ENCODE data around the gene TSPAN2.

Gene TSPAN2

DNA sequence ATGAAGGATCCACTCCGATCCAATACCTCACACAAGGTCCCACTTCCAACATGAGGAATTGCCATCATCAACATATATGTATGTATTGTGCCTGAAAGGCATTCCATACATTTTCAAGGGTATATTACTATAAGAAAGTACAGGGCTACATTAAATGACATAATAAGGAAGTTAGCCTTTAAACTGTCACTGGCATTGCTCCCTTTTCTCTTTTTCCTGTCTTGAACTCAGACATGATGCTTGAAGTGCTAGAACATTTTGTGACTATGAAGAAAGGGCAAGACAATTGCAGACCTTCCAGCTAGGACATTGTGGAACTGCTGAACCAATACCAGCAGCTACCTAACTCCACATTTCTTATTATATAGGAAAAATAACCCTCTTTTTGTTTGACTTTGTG, 2.9 kb upstream of the TSPAN2 start:
- FAIRE-seq (no peak), DNase-seq (ENCODE audit: insufficient read length, low spot score) (no peak)
- TF ChIP-seq POLR2A (IDR thresholded peaks at IDR 0.05; ENCODE audit: low read depth, low read length) = no peak

DNA sequence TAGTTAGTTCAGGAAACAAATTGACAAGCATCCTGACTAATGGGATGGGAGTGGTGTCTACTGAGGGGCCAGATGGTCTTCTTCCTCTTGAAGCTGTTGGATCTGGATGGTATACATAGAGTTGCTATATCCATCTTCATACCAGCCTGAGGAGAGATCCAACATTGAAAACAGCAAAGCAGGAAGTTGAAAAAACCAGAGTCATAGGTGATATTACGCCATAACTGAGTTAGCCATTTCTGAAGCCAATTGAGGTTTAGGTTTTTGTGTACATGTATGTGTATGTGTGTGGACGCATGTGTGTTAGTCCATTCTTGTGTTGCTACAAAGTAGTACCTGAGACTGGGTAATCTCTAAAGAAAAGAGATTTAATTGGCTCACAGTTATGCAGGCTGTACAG, 2.3 kb upstream of the TSPAN2 start:
- FAIRE-seq (no peak), DNase-seq (ENCODE audit: insufficient read length, low spot score) (no peak)
- no peak for TF ChIP-seq POLR2A (IDR thresholded peaks at IDR 0.05; ENCODE audit: low read depth, low read length)

DNA sequence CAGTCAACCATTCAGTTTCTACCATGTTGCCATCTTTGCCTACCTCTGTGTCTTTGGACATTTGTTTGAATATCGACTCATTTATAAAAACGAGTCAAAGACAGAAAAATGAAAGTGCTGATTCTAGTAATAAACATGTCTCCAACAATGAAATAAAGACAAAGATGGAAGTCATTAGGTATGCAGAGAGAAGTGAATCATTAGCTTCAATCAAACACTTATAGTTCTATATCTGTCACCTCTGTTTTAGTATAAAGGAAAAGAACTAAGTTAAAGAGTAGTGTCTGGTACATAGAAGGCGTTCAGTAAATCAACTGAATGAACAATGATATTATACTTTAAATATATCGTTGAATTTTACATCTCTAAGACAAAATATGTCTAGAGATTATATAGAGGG, 1.7 kb upstream of the TSPAN2 start:
- no peak for FAIRE-seq
- no peak for TF ChIP-seq POLR2A (IDR thresholded peaks at IDR 0.05; ENCODE audit: low read depth, low read length)
- no peak for DNase-seq (ENCODE audit: insufficient read length, low spot score)

DNA sequence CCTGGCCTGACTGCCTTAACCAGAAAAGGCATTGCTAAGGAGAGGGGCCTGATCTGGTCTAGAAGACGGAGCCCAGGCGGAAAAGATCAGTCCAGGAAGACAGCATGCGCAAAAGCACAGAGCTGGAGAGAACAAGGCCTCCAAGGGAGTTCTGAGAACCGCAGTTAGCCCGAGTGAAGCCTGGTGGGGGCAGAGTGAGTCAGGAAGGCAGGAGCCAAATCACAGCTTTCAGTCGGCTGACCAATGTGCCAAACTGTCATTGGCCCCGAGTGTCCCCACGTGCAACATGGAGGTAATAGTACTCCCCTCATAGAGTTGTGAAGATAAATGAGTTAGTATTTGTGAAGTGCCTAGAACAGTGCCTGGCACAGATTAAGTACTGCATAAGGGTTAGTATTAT, 1.2 kb upstream of the TSPAN2 start:
- no peak for TF ChIP-seq POLR2A (IDR thresholded peaks at IDR 0.05; ENCODE audit: low read depth, low read length)
- DNase-seq (ENCODE audit: insufficient read length, low spot score) (no peak), FAIRE-seq (no peak)

DNA sequence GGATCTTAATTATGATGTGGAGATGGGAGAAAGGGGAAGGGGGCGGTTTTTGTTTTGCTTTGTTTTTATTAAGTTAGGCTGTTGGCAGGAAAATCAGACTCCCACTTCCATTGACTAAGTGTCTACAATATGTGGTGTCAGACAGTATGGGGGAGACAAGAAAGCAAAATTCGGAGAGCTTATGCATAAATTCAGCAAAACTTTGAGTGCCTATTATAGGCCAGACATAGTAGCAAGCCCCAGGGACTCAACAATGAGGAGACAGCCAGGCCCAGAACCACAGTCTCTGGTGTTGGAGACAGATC, 835 bp upstream of the TSPAN2 start:
- TF ChIP-seq POLR2A (IDR thresholded peaks at IDR 0.05; ENCODE audit: low read depth, low read length) = no peak
- FAIRE-seq = no peak
- no peak for DNase-seq (ENCODE audit: insufficient read length, low spot score)

DNA sequence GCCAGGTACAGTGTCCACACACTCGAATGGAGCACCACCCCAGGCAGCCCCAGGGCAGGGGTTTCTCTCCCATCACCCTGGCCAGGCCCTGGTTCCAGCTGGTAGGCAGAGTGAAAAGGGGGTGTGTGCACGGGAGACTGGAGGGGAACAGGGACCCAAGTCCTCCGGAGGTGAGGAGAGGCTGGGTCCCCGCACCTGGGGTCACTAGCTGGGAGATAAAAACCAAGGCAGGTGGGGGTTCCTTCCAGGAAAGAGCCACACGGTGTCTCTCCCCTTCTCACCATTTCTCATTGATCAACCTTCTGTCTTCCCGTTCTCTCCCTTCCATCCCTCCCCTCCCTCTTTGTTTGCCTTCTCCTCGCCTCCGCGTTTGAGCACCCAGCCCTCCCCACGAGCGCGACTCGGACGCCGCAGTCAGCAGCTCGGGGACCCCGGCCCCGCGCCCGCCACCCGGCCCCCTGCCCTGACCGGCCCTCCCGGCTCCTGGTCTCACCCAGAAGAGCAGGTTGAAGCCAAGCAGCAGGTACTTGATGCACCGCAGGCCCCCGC, 358 bp downstream of the TSPAN2 start:
- DNase-seq (ENCODE audit: insufficient read length, low spot score) (no peak), FAIRE-seq (no peak)
- no peak for TF ChIP-seq POLR2A (IDR thresholded peaks at IDR 0.05; ENCODE audit: low read depth, low read length)

DNA sequence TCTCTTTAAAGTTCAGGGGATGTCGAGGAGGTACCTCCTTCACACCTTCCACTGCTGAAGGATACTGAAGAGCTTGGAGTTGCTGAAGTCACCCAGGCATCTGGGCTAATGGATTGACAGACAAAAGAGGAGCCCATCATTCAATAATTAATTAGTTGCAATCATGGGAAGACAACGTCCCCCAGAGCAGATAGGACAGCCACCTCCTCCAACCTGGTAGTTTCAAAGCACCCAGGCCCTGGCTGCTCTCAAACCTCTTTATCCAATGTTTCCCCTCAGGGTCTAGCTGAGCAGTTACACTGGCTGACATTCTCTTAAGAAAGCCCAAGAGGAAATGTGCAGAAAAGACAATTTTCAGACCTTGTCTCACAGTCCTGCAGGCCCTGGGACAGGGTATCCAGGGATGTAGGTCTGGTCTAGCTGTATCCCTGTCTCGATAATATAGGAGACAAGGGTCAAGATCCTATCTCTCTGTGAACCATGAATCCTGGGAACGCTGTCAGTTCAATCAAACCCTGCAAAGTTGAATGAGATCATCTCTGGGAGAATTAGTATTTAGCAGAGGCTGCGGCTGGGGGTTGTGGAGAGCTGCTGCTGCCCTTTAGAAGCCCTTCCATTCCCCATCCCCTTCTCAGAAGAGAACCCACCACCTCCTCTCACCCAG, 1.1 kb downstream of the TSPAN2 start:
- no peak for TF ChIP-seq POLR2A (IDR thresholded peaks at IDR 0.05; ENCODE audit: low read depth, low read length)
- FAIRE-seq = no peak
- DNase-seq (ENCODE audit: insufficient read length, low spot score) = no peak

DNA sequence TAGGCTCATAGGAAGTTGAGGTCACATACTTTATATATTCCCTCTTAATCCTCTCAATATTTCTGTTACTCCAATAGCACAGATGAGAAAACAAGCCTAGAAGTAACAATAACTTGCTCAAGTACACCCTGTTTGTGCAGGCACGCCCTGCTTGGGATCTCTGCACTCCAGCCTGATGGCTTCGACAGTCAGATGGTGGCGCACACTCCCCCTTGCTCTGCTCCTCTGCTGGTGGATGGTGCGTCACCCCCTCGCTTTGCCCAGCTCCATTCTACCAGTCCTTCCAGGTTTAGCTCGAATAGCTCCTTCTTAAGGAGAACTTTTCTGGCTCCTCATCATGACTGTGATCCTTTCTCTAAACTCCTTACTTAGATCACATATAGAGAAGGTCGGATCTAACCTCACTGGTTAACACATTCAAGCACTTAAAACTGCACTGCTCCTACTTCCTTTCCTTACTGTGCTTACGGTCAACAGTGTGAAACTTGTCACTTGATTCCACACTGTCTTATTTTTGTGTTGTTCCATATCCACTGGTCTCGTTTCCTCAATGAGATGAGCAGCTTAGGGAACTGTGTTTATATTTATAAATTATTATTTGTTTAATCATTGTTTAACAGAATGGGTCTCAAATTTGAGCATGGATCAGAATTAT, 3.0 kb downstream of the TSPAN2 start:
- DNase-seq (ENCODE audit: insufficient read length, low spot score) = no peak
- TF ChIP-seq POLR2A (IDR thresholded peaks at IDR 0.05; ENCODE audit: low read depth, low read length) = no peak
- no peak for FAIRE-seq

DNA sequence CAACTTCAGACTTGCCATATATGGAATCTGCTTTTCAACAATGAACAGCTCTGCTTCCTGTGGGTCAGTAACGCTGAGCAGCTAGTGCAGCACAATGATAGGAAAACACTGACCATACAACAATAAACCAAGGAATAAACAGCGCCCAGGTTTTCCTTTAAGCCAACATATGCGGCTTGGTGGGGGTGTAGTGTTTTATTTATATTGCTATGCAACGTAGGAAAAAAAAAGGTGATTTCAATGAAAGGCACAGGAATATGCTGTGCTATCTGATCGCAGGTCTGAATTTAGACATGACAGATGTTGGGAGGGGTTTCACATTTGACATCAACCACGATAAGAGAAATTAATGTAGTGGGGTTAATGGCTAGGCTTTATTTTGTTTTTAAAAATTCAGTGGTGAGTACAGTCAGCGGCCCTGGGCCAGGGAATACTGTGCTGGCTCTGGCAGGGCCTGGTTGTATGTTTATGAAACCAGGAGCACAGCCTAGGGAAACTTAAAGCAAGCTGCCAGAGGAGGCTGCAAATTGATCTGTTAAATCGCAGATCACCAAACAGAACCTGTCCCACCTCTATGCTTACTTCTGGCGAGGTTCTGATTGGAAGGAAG, 4.3 kb downstream of the TSPAN2 start:
- no peak for FAIRE-seq
- no peak for DNase-seq (ENCODE audit: insufficient read length, low spot score)
- no peak for TF ChIP-seq POLR2A (IDR thresholded peaks at IDR 0.05; ENCODE audit: low read depth, low read length)

DNA sequence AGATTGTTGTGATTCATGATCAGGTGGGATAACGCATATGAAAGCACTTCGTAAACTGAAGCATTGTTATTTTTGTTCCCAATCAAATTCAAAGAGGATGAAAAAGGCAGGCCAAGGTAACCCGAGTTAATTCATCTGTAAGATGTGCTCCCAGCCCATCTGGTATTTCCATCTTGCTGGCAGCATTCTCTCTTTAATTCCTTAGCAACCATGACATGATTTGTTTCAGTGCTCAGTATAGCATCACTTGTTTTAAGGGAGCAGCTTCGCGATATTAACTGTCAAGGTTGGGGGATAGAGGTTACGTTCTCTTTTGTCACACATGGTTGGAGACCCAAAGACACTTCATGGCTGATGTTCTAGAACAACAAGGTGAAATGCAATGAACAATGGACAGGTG, 6.4 kb downstream of the TSPAN2 start:
- FAIRE-seq (no peak), DNase-seq (ENCODE audit: insufficient read length, low spot score) (no peak)
- TF ChIP-seq POLR2A (IDR thresholded peaks at IDR 0.05; ENCODE audit: low read depth, low read length) = no peak

DNA sequence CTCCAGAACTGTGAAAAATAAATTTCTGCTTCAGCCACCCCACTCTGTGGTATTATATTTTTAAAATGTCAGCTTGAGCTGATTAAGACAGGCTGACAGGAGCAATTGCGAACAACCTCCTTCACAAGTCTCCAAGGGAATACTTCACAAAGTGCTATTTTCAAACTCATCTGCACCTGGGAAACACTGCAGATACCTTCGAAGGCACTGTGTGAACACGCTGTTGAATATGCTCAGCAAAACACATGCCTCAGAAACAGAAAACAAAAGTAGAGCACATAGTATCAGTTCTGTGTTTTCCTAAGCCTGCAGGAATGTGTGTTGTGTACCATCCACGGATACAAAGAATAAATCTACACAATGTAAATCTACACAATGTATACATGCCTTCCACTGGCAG, 10.6 kb downstream of the TSPAN2 start:
- TF ChIP-seq POLR2A (IDR thresholded peaks at IDR 0.05; ENCODE audit: low read depth, low read length) = no peak
- FAIRE-seq = no peak
- DNase-seq (ENCODE audit: insufficient read length, low spot score) = no peak

DNA sequence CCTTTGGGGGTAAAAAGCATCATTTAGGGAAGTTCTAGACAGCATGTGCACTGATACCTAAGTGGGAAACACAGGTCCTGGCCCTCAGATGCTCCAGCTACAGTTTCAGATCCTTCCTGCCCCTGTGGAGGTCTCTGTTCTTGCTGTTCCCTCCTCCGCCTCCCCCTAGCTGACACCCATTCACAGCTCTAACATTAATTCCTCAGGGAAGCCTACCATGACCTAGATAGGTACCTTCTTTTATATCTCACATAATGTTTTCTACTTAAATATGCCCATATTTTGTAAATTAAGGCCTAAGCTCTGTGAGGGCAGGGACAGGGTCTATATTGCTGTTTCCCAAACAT, 11.3 kb downstream of the TSPAN2 start:
- DNase-seq (ENCODE audit: insufficient read length, low spot score) = no peak
- FAIRE-seq = no peak

DNA sequence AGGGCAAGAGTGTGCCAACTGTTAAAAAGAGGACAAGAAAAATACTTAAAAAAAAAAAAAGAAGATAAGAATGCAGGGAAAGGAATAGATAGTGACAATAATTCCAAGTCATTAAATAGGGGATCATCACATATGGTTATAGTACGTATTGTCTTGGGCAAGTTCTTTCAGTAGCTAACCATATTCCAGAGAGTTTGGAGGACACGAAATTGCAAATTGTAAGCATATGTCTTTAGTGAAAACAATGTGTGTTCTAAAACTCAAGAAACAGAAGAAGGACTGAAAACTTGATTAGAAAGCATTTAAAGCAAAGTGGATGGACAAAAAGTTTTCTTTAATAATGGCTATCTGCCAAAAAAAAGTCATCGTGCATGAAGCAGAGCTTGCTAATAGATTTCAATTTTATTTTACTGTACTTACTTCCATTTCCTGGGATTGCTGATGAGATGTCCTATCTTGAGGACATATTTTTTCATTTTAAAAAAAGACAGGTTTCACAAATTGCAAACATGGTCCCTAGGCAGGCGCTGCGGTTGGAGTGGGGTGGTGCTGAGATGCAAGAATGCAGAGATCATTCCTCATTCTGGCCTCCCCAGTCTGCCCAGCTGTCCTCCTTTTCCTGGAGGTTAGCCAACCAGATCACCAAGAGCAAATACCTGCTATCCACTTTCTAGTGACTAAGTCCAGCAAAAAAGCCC, 11.9 kb downstream of the TSPAN2 start:
- no peak for DNase-seq (ENCODE audit: insufficient read length, low spot score)
- no peak for FAIRE-seq
- TF ChIP-seq POLR2A (IDR thresholded peaks at IDR 0.05; ENCODE audit: low read depth, low read length) = no peak

More for the DNA sequence above, 11.3 kb downstream of the TSPAN2 start:
- TF ChIP-seq POLR2A (IDR thresholded peaks at IDR 0.05; ENCODE audit: low read depth, low read length) = no peak

DNA sequence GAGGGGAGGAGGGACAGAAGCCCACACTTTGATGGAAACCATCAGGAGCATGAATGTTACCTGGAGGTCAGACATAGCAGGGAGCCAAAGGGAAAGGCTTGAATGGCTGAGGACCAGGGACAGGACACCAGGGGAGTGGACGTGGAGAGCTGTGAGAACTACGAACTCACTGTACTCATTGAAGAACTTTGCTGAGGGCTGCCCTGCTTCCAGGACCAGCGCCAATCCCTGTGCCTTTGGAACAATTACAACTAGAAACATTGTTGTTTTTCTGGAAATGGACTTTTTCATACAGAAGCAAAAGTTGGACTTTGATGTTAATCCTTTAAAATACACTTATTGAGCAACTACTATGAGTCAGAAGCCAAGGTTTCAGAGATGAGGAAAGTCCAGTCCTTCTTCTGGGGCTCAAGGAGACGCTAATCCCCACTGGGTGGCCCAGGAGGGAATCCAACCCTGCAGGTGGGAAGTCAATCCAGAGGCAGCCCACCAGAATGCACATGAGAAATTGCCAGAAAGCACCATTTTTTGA, 12.9 kb downstream of the TSPAN2 start:
- DNase-seq (ENCODE audit: insufficient read length, low spot score) = no peak
- no peak for FAIRE-seq
- no peak for TF ChIP-seq POLR2A (IDR thresholded peaks at IDR 0.05; ENCODE audit: low read depth, low read length)

All from H54 (cell line).